UCSD-AML1 (cell line): ENCODE data around the gene KIR3DL2.
"Not testable (repeated sequence)": the region's sequence is repeated elsewhere in the genome, so short reads cannot be mapped to it uniquely, and the experiment has no call there.

Experiments
- DNase-seq: peaks from one replicate; lab custom pipeline; 2025; ENCODE audit not compliant: unreplicated experiment; lab: John Stamatoyannopoulos, UW

The KIR3DL2 gene

GRCh38 chr19:54863459-54863858, 13.2 kb downstream of the KIR3DL2 start:
- DNase-seq, result not testable (repeated sequence)

GRCh38 chr19:54871696-54872095, 21.5 kb downstream of the KIR3DL2 start:
- DNase-seq, result no peak

- no peak for DNase-seq
These were observed 23.7 kb downstream of the KIR3DL2 start, which contains the start of gene FCAR for GRCh38 chr19:54873990-54874389. Gene FCAR, plus strand, starts transcription at chr19:54874235. Its CDS starts 55 bp downstream, at chr19:54874290.

GRCh38 chr19:54875506-54875905, 25.3 kb downstream of the KIR3DL2 start:
- no peak for DNase-seq

GRCh38 chr19:54877471-54877870, 27.2 kb downstream of the KIR3DL2 start:
- no peak for DNase-seq

- DNase-seq, result no peak
These were observed 31.6 kb downstream of the KIR3DL2 start for GRCh38 chr19:54881884-54882283.

- no peak for DNase-seq
These were observed 32.5 kb downstream of the KIR3DL2 start for GRCh38 chr19:54882758-54883157.

- no peak for DNase-seq
These were observed 33.0 kb downstream of the KIR3DL2 start for GRCh38 chr19:54883228-54883627.

GRCh38 chr19:54888239-54888638, 38.0 kb downstream of the KIR3DL2 start:
- DNase-seq, result no peak

GRCh38 chr19:54889566-54889965, 39.3 kb downstream of the KIR3DL2 start:
- DNase-seq, result no peak

GRCh38 chr19:54893406-54893805, 43.2 kb downstream of the KIR3DL2 start:
- DNase-seq, result no peak

GRCh38 chr19:54894106-54894505, 43.9 kb downstream of the KIR3DL2 start:
- DNase-seq, result not testable (repeated sequence)

- no peak for DNase-seq
These were observed 45.8 kb downstream of the KIR3DL2 start for GRCh38 chr19:54896036-54896435.

- not testable (repeated sequence) for DNase-seq
These were observed 48.4 kb downstream of the KIR3DL2 start for GRCh38 chr19:54898685-54899084.

- DNase-seq, result not testable (repeated sequence)
These were observed 49.4 kb downstream of the KIR3DL2 start for GRCh38 chr19:54899646-54900045.

- DNase-seq, result not testable (repeated sequence)
These were observed 50.9 kb downstream of the KIR3DL2 start for GRCh38 chr19:54901153-54901552.

- DNase-seq, result no peak
These were observed 51.8 kb downstream of the KIR3DL2 start for GRCh38 chr19:54902061-54902460.

- no peak for DNase-seq
These were observed 53.1 kb downstream of the KIR3DL2 start for GRCh38 chr19:54903303-54903702.

GRCh38 chr19:54904261-54904660, 54.0 kb downstream of the KIR3DL2 start:
- not testable (repeated sequence) for DNase-seq

- DNase-seq, result no peak
These were observed 55.2 kb downstream of the KIR3DL2 start for GRCh38 chr19:54905421-54905802.

- no peak for DNase-seq
These were observed 55.7 kb downstream of the KIR3DL2 start, which contains the start of gene NCR1 for GRCh38 chr19:54905803-54906511. Gene NCR1, plus strand, starts transcription at chr19:54906148. Its CDS starts 40 bp downstream, at chr19:54906188.

- no peak for DNase-seq
These were observed 56.6 kb downstream of the KIR3DL2 start for GRCh38 chr19:54906819-54907218.

- DNase-seq, result not testable (repeated sequence)
These were observed 57.7 kb downstream of the KIR3DL2 start for GRCh38 chr19:54907899-54908298.
